Left lobe of liver (tissue), 2 donors: Measurements from ENCODE around the gene RAB31. TPM values are rescaled to one million over a fixed set of nuclear protein-coding genes. Genes with fewer than 3 reads are reported as not detected.
A peak's percentile ranks its signal among the peaks of the same experiment; 100 is the strongest.

Experiments used
- ATAC-seq: fragments of 200-7000 bp; cut with Tn5 transposase; one replicate; pipeline ENCODE4 v1.9.1; 2020; ENCODE audit warnings: mild to moderate bottlenecking, moderate library complexity
- DNase-seq: peaks from one replicate; pipeline ENCODE4 v3.0.0-alpha.2; 2020; ENCODE audit warnings: low spot score
- total RNA-seq: library from RNA; stranded (reverse); gene quantifications from one replicate; pipeline ENCODE4 v1.2.1, GENCODE V29; 2021
- donor health status: DM: no; HTN: no; CAD: no; lungs with moderate emphysema.
- donor health status: DM: no; HTN: yes; CAD: no.

The RAB31 gene
- total RNA-seq, 1 donor from 2014 or later: 7.8 TPM

DNA sequence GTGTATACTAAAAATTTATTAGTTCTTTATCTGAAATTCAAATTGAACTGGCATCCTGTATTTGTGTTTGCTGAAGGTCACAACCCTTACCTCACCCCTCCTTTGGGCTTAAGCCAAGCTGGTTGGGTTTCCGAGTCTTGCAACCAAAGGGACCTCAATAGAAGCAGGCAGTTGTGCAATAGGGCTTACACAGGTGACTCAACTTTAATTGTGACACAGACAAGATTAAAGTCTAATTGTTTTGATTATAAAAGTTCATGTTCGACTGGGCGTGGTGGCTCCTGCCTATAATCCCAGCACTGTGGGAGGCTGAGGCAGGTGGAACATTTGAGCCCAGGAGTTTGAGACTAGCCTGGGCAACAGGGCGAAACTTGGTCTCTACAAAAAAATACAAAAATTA is 71.5 kb downstream of the RAB31 start:
- DNase-seq: peak; percentile 75
- ATAC-seq: peak; percentile 80

DNA sequence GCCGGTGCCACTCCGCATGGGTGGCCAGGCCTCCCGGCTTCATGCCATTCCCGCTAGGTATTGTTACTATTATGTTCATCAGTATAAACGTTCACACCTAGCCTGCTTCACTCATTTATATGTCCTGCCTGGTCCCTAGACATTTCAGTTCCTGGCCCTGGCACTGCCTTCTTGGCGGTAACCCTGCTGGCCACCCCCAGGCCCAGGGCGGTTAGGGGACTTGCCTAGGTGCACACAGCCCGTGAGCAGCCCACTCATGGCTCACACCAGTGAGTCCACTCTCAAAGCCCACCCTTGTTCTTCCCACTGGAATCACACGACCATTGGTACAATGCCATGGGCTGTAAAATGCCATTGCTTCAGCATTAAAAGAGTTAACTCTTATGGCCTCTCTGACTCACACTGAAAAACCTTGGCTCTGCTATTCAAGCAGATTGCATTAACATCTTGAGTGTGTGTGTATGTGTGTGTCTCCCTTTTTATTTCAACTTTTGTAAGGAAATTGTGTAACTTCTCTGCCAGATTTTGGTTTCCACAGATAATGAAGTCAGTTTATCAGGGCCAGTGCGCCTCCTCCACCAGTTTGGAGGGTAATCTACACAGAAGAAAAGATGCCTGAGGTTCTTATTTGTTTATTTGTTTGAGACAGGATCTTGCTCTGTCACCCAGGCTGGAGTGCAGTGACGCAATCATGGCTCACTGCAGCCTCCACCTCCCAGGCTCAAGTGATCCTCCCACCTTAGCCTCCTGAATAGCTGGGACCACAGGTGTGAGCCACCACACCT is 74.2 kb downstream of the RAB31 start:
- ATAC-seq (no peak), DNase-seq (no peak)

- no peak for DNase-seq
- ATAC-seq: no peak
These were observed 78.5 kb downstream of the RAB31 start for GRCh38 chr18:9786631-9787030.

DNA sequence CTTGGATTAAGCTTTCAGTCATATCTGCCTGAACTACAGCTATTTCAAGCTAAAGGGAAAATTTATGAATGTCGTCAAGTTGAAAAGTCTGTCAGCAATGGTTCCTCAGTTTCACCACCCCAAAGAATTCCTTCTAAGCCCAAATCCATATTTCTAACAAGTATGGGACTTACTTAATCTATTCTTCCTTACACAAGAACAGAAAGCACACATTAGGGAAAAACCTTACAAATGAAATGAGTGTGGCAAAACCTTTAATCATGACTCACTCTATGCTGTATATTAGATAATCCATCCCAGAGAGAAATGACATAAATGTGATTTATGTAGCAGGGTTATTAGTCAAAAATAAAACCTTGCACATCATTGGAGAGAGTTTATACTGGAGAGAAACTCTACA is 78.9 kb downstream of the RAB31 start:
- DNase-seq (no peak), ATAC-seq (no peak)

GRCh38 chr18:9787712-9788111 is 79.6 kb downstream of the RAB31 start:
- no peak for DNase-seq

GRCh38 chr18:9788140-9788539 is 80.0 kb downstream of the RAB31 start:
- ATAC-seq: no peak
- no peak for DNase-seq

More at GRCh38 chr18:9787712-9788111, 79.6 kb downstream of the RAB31 start:
- no peak for ATAC-seq

GRCh38 chr18:9788860-9789259 is 80.8 kb downstream of the RAB31 start:
- no peak for DNase-seq
- no peak for ATAC-seq

DNA sequence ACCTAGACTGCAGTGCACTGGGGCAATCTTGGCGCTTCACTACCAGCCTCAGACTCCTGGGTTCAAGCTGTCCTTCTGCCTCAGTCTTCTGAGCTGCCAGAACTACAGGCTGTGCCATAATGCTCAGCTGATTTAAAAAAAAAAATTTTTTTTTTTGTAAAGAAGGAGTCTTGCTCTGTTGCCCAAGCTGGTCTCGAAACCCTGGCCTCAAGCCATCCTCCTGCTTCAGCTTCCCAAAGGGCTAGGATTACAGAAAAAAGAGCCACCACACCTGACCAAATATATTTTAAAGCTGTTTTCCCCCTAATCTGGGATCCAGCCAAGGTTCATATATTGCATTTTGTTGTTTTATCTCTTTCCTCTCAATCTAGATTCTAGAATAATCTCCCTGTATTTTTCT is 82.2 kb downstream of the RAB31 start:
- ATAC-seq (no peak), DNase-seq (no peak)

- ATAC-seq: no peak
- DNase-seq: no peak
These were observed 83.9 kb downstream of the RAB31 start for GRCh38 chr18:9791991-9792390.

- ATAC-seq: peak; percentile 47
- no peak for DNase-seq
These were observed 84.6 kb downstream of the RAB31 start for GRCh38 chr18:9792565-9793245.

DNA sequence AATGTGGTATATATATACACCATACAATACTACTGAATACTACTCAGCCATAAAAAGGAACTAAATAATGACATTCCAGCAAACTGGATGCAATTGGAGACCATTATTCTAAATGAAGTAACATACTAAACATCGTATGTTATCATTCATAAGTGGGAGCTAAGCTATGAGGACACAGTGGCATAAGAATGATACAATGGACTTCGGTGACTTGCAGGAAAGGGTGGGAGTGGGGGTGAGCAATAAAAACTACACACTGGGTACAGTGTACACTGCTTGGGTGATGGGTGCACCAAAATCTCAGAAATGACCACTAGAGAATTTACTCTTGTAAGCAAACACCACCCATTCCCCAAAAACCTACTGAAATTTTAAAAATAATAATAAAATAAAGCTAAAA is 87.9 kb downstream of the RAB31 start:
- no peak for DNase-seq

GRCh38 chr18:9796935-9797549 is 88.9 kb downstream of the RAB31 start:
- DNase-seq (no peak), ATAC-seq (no peak)

More for the DNA sequence above, 87.9 kb downstream of the RAB31 start:
- no peak for ATAC-seq

DNA sequence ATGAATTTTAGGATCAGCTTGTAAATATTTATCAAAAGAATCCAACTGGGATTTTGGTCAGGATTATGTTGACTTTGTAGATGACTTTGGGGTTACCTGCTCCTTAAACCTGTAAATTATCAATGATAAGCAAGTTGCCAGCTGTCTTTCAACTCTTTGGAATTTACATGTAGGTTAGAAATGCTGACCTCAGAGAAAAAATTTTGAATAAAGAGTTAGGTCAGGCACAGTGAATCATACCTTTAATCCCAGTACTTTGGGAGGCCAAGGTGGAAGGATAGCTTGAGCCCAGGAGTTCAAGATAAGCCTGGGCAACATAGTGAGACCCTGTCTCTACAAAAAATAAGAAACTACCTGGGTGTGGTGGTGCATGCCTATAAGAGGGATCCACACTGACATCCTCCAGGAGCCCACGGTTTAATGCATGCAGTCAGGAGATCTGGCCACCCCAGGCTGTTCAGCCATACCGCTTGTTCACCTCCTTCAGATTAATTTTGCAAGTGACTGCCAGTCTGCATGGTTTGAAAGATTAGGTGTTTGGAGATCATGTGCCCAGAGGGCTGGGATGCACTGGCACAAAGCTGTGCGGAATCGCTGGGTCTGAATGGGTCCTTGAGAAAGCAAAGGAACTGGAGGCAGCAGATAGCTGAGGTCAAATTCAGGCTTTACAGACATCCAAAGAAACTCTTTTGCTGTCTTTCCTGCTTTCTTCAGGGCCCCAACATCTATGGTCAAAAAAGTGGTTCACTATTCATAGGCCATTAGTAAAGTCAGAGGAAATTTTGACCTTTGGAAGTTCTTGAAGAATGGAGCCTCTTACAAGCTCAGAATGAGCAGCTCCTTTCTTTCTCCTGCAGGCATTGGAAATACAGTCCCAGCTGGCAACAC is 94.3 kb downstream of the RAB31 start:
- DNase-seq (no peak), ATAC-seq (no peak)

DNA sequence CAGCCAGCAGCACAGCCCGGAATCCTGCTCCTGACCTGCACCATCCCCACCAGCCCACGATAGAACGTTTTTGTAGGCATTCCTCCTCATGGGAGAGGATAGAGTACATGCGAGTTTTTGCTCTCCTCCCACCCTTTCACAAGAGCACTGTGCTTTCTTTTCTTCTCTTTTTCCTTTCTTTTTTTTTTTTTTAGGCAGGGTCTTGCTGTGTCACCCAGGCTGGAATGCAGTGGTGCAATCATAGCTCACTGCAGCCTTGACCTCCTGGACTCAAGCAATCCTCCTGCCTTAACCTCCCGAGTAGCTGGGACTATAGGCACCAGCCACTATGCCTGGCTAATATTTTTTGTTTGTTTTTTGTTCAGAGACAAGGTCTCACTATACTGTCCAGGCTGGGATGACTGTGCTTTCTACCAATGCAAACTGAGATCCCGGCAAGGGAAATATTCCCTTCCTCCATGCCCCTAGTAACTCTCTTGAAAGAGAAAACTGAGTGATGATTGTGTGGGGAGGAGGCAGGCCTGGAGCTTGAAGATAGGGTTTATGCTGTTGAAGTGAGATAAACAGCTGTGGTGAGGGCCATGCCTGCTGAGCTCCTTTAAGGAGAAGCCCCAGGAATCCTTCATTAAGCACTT is 95.1 kb downstream of the RAB31 start:
- DNase-seq (no peak), ATAC-seq (no peak)

DNA sequence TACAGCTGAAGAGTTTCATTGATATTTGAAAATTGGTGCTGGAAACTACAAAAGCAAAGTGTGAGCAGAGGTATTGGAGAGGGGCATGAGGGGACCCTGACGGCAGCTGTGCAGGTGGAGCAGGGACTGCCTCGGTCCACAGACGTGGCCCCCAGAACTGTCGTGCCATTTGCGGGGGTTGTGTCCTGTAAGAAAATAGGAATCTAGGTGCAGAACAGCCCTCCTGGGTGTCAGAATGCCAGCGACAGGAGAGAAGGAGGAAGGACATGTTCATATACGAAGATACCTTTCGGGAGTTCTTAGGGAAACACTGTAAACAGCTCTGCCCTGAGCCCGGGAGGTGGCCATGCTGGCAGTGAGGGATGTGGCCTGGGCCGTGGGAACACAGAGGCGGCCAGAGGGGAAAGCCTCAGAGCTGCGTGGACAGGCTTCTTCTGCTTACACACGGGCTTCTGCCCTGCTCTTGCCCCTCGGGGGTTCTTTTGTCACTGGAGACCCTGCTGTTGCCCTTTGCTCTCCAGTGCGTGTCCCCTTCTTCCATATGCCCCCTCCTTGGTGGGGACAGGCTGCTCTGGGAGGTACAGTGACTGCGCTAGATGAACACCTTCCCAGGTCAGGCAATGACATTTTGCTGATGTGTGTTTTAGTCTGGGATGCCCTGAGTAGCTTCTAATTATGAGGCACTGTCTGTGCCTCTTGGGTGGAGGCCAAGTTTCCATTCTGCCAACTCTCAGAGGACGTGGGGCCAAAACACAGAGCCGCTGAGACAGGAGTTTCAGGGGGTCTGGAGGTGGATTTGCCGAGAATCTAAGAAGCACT is 95.8 kb downstream of the RAB31 start:
- ATAC-seq: peak; percentile 58

GRCh38 chr18:9804517-9805104 is 96.5 kb downstream of the RAB31 start:
- ATAC-seq: peak; percentile 62
- no peak for DNase-seq

More for the DNA sequence above, 95.8 kb downstream of the RAB31 start:
- no peak for DNase-seq

- ATAC-seq (peak; percentile 75), DNase-seq (no peak)
These were observed 98.8 kb downstream of the RAB31 start for GRCh38 chr18:9806905-9807304.

GRCh38 chr18:9808295-9809241 is 100.5 kb downstream of the RAB31 start:
- ATAC-seq: no peak
- no peak for DNase-seq
